ENCODE measurements around the gene CWC27. TPM values are rescaled to one million over a fixed set of nuclear protein-coding genes. Genes with fewer than 3 reads are reported as not detected.
A peak's percentile ranks its signal among the peaks of the same experiment; 100 is the strongest.

The CWC27 gene
- total and polyA plus RNA-seq, 9 of the 15 experiments (the other 6 are each of a cell fraction or from before 2014, with no cell fraction given): 19.7 to 49.3 (median 38.3) TPM

DNA sequence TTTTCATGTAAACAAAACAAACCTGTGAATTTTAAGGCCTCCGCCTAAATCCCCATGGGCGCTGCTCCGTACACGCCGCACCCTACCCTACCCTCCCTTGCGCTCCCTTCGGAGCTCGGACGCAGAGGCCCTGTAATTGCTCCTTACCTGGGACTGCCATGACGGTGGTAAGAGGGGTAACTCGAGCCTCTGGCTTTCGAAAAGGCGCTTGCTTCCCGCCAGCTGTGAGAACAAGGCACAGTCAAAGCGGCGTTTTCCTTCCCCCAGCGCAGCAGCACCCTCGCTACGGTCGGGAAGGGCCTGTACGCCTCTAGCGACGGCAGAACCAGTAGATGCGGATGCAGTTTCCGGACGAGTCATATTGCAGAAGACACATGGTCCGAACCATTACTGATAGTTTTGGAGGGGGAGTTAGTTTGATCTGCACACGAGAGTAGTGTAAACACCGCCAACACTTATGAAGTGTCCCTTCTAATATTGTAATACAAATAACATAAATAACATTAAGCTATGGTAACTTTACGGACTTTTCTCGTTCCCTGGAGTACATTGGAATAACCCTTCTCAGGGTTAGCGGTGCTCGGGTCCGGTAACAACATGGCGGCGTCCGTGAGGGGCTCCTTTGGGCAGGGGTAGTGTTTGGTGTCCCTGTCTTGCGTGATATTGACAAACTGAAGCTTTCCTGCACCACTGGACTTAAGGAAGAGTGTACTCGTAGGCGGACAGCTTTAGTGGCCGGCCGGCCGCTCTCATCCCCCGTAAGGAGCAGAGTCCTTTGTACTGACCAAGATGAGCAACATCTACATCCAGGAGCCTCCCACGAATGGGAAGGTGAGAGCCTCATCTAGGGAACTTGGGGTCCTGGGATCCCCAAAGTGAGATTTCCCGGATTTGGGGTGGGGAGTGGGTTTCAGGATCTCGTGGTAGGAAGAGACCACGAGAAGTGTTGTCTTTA lies at the start of gene CWC27, which contains the start of gene SREK1IP1 (continued):
- TF ChIP-seq ZNF316 (IDR thresholded peaks at IDR 0.05) (0 out of 2 replicates have a peak, but pooled peaks have one; percentile 5), TEAD4 (IDR thresholded peaks at IDR 0.05; ENCODE audit: low read length) (no peak), TEAD4 (CRISPR knock-in tag; IDR thresholded peaks at IDR 0.05; ENCODE audit: borderline replicate concordance) (no peak), ZNF584 (CRISPR knock-in tag; IDR thresholded peaks at IDR 0.05; ENCODE audit: low read depth) (no peak), PTBP1 (IDR thresholded peaks at IDR 0.05; ENCODE audit: low read depth, low read length) (no peak), NFXL1 (CRISPR knock-in tag; IDR thresholded peaks at IDR 0.05) (no peak), DNMT1 (IDR thresholded peaks at IDR 0.05) (no peak), STAT5B (CRISPR knock-in tag; IDR thresholded peaks at IDR 0.05) (no peak), ERF (CRISPR knock-in tag; IDR thresholded peaks at IDR 0.05) (no peak), HOXB6 (CRISPR knock-in tag; IDR thresholded peaks at IDR 0.05; ENCODE audit: borderline replicate concordance) (no peak), RBM34 (IDR thresholded peaks at IDR 0.05; ENCODE audit: borderline replicate concordance, insufficient read depth, low read length) (no peak), PRPF4 (IDR thresholded peaks at IDR 0.05; ENCODE audit: insufficient read depth, low read depth, low read length, poor library complexity, severe bottlenecking) (no peak), MECOM (CRISPR knock-in tag; IDR thresholded peaks at IDR 0.05) (no peak), NR3C1 (CRISPR knock-in tag; IDR thresholded peaks at IDR 0.05) (no peak), RAD21 (CRISPR knock-in tag; conservative IDR thresholded peaks at IDR 0.05 in 1 of 2, IDR thresholded peaks at IDR 0.05 in 1 of 2) (no peak)
- TF ChIP-seq, protein P1, sequence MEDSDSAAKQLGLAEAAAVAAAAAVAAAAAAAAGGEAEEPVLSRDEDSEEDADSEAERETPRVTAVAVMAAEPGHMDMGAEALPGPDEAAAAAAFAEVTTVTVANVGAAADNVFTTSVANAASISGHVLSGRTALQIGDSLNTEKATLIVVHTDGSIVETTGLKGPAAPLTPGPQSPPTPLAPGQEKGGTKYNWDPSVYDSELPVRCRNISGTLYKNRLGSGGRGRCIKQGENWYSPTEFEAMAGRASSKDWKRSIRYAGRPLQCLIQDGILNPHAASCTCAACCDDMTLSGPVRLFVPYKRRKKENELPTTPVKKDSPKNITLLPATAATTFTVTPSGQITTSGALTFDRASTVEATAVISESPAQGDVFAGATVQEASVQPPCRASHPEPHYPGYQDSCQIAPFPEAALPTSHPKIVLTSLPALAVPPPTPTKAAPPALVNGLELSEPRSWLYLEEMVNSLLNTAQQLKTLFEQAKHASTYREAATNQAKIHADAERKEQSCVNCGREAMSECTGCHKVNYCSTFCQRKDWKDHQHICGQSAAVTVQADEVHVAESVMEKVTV (CRISPR knock-in tag; IDR thresholded peaks at IDR 0.05): no peak
- TF ChIP-seq, protein P2, sequence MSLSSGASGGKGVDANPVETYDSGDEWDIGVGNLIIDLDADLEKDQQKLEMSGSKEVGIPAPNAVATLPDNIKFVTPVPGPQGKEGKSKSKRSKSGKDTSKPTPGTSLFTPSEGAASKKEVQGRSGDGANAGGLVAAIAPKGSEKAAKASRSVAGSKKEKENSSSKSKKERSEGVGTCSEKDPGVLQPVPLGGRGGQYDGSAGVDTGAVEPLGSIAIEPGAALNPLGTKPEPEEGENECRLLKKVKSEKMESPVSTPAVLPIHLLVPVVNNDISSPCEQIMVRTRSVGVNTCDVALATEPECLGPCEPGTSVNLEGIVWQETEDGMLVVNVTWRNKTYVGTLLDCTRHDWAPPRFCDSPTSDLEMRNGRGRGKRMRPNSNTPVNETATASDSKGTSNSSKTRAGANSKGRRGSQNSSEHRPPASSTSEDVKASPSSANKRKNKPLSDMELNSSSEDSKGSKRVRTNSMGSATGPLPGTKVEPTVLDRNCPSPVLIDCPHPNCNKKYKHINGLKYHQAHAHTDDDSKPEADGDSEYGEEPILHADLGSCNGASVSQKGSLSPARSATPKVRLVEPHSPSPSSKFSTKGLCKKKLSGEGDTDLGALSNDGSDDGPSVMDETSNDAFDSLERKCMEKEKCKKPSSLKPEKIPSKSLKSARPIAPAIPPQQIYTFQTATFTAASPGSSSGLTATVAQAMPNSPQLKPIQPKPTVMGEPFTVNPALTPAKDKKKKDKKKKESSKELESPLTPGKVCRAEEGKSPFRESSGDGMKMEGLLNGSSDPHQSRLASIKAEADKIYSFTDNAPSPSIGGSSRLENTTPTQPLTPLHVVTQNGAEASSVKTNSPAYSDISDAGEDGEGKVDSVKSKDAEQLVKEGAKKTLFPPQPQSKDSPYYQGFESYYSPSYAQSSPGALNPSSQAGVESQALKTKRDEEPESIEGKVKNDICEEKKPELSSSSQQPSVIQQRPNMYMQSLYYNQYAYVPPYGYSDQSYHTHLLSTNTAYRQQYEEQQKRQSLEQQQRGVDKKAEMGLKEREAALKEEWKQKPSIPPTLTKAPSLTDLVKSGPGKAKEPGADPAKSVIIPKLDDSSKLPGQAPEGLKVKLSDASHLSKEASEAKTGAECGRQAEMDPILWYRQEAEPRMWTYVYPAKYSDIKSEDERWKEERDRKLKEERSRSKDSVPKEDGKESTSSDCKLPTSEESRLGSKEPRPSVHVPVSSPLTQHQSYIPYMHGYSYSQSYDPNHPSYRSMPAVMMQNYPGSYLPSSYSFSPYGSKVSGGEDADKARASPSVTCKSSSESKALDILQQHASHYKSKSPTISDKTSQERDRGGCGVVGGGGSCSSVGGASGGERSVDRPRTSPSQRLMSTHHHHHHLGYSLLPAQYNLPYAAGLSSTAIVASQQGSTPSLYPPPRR (CRISPR knock-in tag; IDR thresholded peaks at IDR 0.05; ENCODE audit: borderline replicate concordance): no peak
- TF ChIP-seq, protein P3, sequence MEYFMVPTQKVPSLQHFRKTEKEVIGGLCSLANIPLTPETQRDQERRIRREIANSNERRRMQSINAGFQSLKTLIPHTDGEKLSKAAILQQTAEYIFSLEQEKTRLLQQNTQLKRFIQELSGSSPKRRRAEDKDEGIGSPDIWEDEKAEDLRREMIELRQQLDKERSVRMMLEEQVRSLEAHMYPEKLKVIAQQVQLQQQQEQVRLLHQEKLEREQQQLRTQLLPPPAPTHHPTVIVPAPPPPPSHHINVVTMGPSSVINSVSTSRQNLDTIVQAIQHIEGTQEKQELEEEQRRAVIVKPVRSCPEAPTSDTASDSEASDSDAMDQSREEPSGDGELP (CRISPR knock-in tag; IDR thresholded peaks at IDR 0.05; ENCODE audit: borderline replicate concordance): peak; percentile 81

Measured in K562 (cell line).